ENCODE data around the gene CHD2. TPM values are rescaled to one million over a fixed set of nuclear protein-coding genes. Genes with fewer than 3 reads are reported as not detected.
A peak's percentile ranks its signal among the peaks of the same experiment; 100 is the strongest.

The CHD2 gene
- total RNA-seq, 2 donors from 2014 or later = 31.1 to 37.9 TPM

DNA sequence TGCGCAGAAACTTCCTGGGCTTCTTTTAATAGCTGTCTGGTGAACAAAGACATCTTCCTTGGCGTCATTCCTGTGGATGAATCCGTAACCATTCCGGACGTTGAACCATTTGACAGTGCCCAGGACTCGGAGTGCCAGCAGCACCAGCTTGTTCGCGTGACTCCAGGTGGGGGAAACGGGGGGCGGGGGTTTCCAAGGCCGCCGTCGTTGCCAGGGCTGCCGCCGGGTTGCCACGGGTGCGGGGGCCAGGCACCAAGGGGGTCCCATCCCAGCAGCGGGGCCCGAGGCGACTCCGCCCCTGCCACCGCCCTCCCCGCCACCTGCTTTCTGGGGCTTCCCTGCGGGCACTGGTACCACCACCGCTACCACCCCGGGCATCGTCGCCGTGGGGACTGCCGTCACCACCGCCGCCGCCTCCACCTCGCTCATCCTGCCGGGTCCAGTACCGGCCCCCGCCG lies 166.1 kb downstream of the CHD2 start:
- peaks cover 0 to 55% of the 10 kb centered on the region in 2 donors for H3K4me1 ChIP-seq
- no peaks in the 10 kb centered on the region for H3K36me3 ChIP-seq
- TF ChIP-seq, protein P1, sequence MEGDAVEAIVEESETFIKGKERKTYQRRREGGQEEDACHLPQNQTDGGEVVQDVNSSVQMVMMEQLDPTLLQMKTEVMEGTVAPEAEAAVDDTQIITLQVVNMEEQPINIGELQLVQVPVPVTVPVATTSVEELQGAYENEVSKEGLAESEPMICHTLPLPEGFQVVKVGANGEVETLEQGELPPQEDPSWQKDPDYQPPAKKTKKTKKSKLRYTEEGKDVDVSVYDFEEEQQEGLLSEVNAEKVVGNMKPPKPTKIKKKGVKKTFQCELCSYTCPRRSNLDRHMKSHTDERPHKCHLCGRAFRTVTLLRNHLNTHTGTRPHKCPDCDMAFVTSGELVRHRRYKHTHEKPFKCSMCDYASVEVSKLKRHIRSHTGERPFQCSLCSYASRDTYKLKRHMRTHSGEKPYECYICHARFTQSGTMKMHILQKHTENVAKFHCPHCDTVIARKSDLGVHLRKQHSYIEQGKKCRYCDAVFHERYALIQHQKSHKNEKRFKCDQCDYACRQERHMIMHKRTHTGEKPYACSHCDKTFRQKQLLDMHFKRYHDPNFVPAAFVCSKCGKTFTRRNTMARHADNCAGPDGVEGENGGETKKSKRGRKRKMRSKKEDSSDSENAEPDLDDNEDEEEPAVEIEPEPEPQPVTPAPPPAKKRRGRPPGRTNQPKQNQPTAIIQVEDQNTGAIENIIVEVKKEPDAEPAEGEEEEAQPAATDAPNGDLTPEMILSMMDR (IDR thresholded peaks at IDR 0.05) = no peak
- peak overlapping the region in 1 of 2 donors; percentile 26 for H3K27ac ChIP-seq
- H3K27me3 ChIP-seq = no peaks in the 10 kb centered on the region
- H3K4me3 ChIP-seq = no peak overlapping the region
- no peaks in the 10 kb centered on the region for H3K9me3 ChIP-seq
- DNase-seq (ENCODE audit: low spot score) = no peak

DNA sequence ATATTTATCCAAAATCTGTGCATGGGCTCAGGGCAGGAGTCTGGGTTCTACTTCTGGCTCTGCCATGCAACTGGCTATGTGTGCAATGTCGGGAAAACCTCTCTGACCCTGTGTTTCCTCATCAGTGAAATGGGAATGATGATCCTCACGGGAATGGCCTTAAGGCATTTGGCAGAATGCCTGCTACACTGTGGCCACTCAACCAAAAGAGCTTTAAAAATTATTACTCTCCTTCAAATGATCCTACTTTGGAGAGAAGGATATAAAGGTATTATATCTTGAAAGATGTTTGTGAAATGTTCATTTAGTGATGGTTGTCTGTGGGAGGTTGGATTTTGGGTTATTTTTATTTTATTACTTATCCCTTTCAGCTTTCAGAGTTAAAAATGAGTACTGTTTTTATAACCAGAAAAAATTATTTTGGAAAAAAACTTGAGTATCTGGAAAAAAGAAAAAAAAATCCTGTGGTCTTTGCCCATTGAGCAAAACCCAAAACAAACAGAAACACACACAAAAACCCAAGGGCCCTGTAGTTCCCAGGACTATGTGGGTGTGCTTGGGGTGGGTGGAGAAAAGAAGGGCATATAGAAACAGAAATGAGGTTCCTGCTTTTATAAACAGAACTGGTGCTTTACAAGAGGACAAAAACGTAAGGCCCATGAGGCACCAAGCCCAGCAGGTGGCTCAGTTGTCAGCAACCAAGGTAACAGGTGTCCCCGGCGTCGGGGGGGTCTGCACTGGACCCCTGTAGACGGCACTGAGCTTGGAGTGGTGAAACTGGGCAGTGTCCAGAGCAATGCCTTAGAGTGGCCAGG lies 166.9 kb downstream of the CHD2 start:
- Histone ChIP-seq H3K27me3 (no peaks in the 10 kb centered on the region), H3K4me1 (peaks cover 0 to 57% of the 10 kb centered on the region in 2 donors), H3K9me3 (no peaks in the 10 kb centered on the region), H3K36me3 (no peaks in the 10 kb centered on the region), H3K4me3 (no peak overlapping the region), H3K27ac (peak overlapping the region; percentile 54 to 63)
- DNase-seq (ENCODE audit: low spot score) = no peak
- TF ChIP-seq, protein P1 (IDR thresholded peaks at IDR 0.05) = no peak

DNA sequence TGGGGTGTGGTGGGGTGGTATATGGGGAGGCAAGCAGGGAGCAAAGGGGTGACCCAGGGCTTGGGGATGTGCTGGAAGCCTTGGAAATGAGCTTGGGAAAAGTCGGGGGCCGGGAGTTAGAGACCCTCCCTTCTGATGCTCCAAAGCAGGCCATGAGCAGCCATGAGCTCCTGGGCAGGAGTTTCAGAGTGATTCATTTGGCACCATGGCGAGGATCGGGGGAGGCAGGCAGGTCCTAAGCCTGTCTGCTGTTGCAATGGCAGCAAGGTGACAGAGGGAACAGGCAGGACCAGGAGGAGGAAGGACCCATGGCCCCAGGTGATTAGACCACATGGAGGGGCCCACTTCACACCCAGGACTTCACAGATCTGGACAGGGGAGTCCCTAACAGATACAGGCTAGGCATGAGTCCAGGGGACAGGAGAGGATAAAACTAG lies 167.5 kb downstream of the CHD2 start:
- Histone ChIP-seq H3K4me1 (peaks cover 0 to 57% of the 10 kb centered on the region in 2 donors), H3K27me3 (no peaks in the 10 kb centered on the region), H3K27ac (peak overlapping the region; percentile 54 to 63), H3K36me3 (no peaks in the 10 kb centered on the region), H3K9me3 (no peaks in the 10 kb centered on the region), H3K4me3 (no peak overlapping the region)
- no peak for DNase-seq (ENCODE audit: low spot score)
- TF ChIP-seq, protein P1 (IDR thresholded peaks at IDR 0.05) = no peak

DNA sequence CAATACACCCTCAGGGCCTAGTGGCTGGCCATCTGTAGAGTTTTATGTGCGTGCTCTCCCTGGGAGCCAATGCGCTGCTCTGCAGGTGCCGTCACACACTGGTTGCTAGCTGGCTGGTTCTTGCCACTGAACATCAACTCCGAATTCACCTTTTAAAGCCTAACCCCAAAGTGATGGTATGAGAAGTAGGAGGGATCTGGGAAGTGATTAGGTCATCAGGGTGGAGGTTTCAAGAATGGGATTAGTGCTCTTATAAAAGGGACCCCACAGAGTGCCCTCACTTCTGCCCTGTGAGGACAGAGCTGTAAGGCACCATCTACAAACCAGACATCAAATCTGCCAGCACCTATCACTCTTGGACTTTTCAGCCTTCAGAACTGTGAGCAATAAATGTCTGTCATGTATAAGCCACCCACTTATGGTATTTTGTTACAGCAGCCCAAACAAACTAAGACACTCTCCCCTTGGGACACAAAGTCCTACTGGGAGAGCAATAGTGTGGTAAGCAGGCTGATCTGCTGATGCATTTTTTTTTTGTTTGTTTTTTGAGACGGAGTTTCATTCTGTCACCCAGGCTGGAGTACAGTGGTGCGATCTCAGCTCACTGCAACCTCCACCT lies 168.6 kb downstream of the CHD2 start:
- H3K9me3 ChIP-seq = no peaks in the 10 kb centered on the region
- no peak overlapping the region for H3K27ac ChIP-seq
- H3K4me1 ChIP-seq = peaks cover 0 to 55% of the 10 kb centered on the region in 2 donors
- no peaks in the 10 kb centered on the region for H3K36me3 ChIP-seq
- DNase-seq (ENCODE audit: low spot score) = no peak
- H3K27me3 ChIP-seq = no peaks in the 10 kb centered on the region
- TF ChIP-seq, protein P1 (IDR thresholded peaks at IDR 0.05) = no peak
- no peak overlapping the region for H3K4me3 ChIP-seq

DNA sequence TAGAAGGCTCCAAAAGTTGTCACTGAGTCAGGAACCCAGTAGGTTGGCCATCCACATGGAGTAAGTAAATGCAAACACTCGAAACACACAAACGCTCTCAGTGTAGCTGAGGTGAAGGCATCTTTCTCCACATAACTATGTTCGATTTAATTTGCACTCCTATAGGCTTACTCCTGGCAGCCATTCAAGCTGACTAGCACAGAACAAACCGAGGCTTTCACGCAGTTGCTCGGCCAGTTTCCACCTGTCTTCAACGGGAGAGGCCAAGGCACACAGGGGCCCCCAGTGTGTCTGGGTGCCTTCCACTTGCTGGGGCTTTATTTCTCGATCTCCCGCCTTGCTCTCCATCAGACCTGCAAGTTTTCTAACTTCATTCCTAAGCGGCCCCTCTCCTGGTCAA lies 170.0 kb downstream of the CHD2 start:
- H3K4me3 ChIP-seq = peak overlapping the region; percentile 60 to 67

More for the DNA sequence above, 170.0 kb downstream of the CHD2 start:
- H3K27ac ChIP-seq = peak overlapping the region; percentile 77 to 81
- H3K36me3 ChIP-seq = no peaks in the 10 kb centered on the region
- peaks cover 0 to 47% of the 10 kb centered on the region in 2 donors for H3K4me1 ChIP-seq
- DNase-seq (ENCODE audit: low spot score) = no peak
- H3K9me3 ChIP-seq = no peaks in the 10 kb centered on the region
- H3K27me3 ChIP-seq = no peaks in the 10 kb centered on the region
- TF ChIP-seq, protein P1 (IDR thresholded peaks at IDR 0.05) = no peak

Measured in right atrium auricular region (tissue), 2 donors.